ENCODE data around the gene MYCBPAP. TPM values are rescaled to one million over a fixed set of nuclear protein-coding genes. Genes with fewer than 3 reads are reported as not detected.

MYCBPAP gene
- total RNA-seq, 3 donors from 2014 or later, result 0.66 to 1.9 (median 1.3) TPM

- H3K9me3 ChIP-seq, result no peaks in the 10 kb centered on the region
- H3K4me3 ChIP-seq, result peak overlapping the region in 2 of 3 donors; percentile 62 to 69
- intact Hi-C loops (cut with DNase I; ENCODE audit: low total_unique reads), result loop anchor here (10.0 kb wide), 1 partner anchor 304 kb away; no protein-coding TSS in a partner anchor
- no peaks in the 10 kb centered on the region for H3K36me3 ChIP-seq
- H3K27ac ChIP-seq, result peak overlapping the region; percentile 80
- H3K27me3 ChIP-seq, result no peaks in the 10 kb centered on the region
- DNase-seq (ENCODE audit: low spot score in 2 of 2), result no peak
- TF ChIP-seq CTCF (IDR thresholded peaks at IDR 0.05), result no peak
- no peak for TF ChIP-seq POLR2AphosphoS5 (IDR thresholded peaks at IDR 0.05)
- TF ChIP-seq POLR2A (IDR thresholded peaks at IDR 0.05), result no peak
- H3K4me1 ChIP-seq, result no peaks in the 10 kb centered on the region
Measured at GRCh38 chr17:50540560-50541401, 32.5 kb downstream of the MYCBPAP start.

- H3K4me3 ChIP-seq, result peak overlapping the region; percentile 49 to 69 (median 62)
- H3K4me1 ChIP-seq, result no peaks in the 10 kb centered on the region
- intact Hi-C loops (cut with DNase I; ENCODE audit: low total_unique reads), result loop anchor here (10.0 kb wide), 1 partner anchor 303 kb away; no protein-coding TSS in a partner anchor
- no peak for DNase-seq (ENCODE audit: low spot score in 2 of 2)
- TF ChIP-seq POLR2AphosphoS5 (IDR thresholded peaks at IDR 0.05) (no peak), CTCF (IDR thresholded peaks at IDR 0.05) (no peak), POLR2A (IDR thresholded peaks at IDR 0.05) (no peak)
- H3K9me3 ChIP-seq, result no peaks in the 10 kb centered on the region
- no peaks in the 10 kb centered on the region for H3K36me3 ChIP-seq
- H3K27ac ChIP-seq, result peak overlapping the region; percentile 80 to 82
- H3K27me3 ChIP-seq, result no peaks in the 10 kb centered on the region
Measured at GRCh38 chr17:50541402-50541715, 33.1 kb downstream of the MYCBPAP start.

- peak; percentile 76 to 81 for DNase-seq (ENCODE audit: low spot score in 2 of 2)
Measured at GRCh38 chr17:50541716-50542688, 33.8 kb downstream of the MYCBPAP start.

More at GRCh38 chr17:50541716-50542688, 33.8 kb downstream of the MYCBPAP start:
- TF ChIP-seq POLR2A (IDR thresholded peaks at IDR 0.05), result no peak
- no peak for TF ChIP-seq CTCF (IDR thresholded peaks at IDR 0.05)
- TF ChIP-seq POLR2AphosphoS5 (IDR thresholded peaks at IDR 0.05), result peak in 2 of 3 donors; percentile 24 to 48
- peak overlapping the region; percentile 49 to 69 (median 62) for H3K4me3 ChIP-seq
- H3K27me3 ChIP-seq, result no peaks in the 10 kb centered on the region
- H3K27ac ChIP-seq, result peak overlapping the region; percentile 80 to 82
- no peaks in the 10 kb centered on the region for H3K9me3 ChIP-seq
- H3K4me1 ChIP-seq, result no peaks in the 10 kb centered on the region
- no peaks in the 10 kb centered on the region for H3K36me3 ChIP-seq
- intact Hi-C loops (cut with DNase I; ENCODE audit: low total_unique reads), result loop anchor here (10.0 kb wide), 1 partner anchor 303 kb away; no protein-coding TSS in a partner anchor
